ENCODE results near the gene MYOC.
"Not testable (repeated sequence)": the region's sequence is repeated elsewhere in the genome, so short reads cannot be mapped to it uniquely, and the experiment has no call there.

Gene MYOC

GRCh38 chr1:171652234-171652822, at the start of gene MYOC:
MYOC (minus strand) TSS chr1:171652688; CDS start chr1:171652611, 77 bp downstream.
- DNase-seq = no peak

GRCh38 chr1:171699531-171699930, 47.0 kb upstream of the MYOC start:
- DNase-seq = no peak

DNA sequence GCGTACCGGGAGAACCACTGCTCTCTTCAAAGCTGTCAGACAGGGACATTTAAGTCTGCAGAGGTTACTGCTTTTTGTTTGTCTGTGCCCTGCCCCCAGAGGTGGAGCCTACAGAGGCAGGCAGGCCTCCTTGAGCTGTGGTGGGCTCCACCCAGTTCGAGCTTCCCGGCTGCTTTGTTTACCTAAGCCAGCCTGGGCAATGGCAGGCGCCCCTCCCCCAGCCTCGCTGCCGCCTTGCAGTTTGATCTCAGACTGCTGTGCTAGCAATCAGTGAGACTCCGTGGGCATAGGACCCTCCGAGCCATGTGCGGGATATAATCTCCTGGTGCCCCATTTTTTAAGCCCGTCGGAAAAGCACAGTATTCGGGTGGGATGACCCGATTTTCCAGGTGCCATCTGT, 43.3 kb upstream of the MYOC start:
- not testable (repeated sequence) for DNase-seq

DNA sequence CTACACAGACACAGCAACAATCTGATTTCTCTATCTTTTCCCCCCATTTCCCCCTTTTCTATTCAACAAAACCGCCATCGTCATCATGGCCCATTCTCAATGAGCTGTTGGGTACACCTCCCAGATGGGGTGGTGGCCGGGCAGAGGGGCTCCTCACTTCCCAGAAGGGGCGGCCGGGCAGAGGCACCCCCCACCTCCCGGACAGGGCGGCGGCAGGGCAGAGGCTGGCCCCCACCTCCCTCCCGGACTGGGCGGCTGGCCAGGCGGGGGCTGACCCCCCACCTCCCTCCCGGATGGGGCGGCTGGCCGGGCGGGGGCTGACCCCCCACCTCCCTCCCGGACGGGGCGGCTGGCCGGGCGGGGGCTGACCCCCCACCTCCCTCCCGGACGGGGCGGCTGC, 41.1 kb upstream of the MYOC start:
- DNase-seq = not testable (repeated sequence)

GRCh38 chr1:171683870-171684269, 31.4 kb upstream of the MYOC start:
- DNase-seq = no peak

GRCh38 chr1:171680339-171680738, 27.9 kb upstream of the MYOC start:
- no peak for DNase-seq

DNA sequence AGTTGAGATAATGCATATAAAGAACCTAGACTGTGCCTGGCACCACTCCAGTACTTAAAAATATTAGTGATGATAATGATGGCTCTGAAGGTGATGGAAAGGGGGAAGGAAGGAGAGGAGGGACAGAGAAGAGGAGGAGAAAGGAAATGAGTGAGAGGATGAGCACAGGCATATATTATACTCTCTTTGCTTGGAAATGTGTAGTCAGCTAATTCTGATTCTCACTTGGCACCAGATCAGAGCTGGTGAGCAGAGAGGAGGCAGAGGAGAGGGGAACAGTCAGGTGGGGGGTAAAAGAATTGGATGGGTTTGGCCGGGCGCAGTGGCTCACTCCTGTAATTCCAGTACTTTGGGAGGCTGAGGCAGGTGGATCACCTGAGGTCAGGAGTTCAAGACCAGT, 24.3 kb upstream of the MYOC start:
- DNase-seq = no peak

- no peak for DNase-seq
Measured at GRCh38 chr1:171674431-171675405, 22.2 kb upstream of the MYOC start.

GRCh38 chr1:171670739-171671138, 18.3 kb upstream of the MYOC start:
- DNase-seq = no peak

DNA sequence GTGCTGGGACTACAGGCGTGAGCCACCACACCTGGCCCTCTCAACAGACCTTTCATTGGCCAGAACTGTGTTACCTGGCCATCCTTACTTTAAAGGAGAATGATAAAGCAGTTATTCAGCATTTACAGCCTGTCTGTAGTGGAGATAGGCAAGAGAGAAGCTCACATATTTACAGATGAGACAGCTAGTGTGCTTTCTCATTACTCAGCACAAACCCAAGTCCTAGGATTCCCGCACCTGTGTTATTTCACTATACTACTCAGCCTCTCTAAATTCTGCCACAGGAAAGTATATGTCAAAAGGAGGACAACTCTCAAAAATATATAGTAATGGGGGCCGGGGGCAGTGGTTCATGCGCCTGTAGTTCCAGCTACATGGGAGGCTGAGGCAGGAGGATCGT, 15.9 kb upstream of the MYOC start:
- DNase-seq = no peak

GRCh38 chr1:171666114-171666769, 13.8 kb upstream of the MYOC start:
- no peak for DNase-seq

DNA sequence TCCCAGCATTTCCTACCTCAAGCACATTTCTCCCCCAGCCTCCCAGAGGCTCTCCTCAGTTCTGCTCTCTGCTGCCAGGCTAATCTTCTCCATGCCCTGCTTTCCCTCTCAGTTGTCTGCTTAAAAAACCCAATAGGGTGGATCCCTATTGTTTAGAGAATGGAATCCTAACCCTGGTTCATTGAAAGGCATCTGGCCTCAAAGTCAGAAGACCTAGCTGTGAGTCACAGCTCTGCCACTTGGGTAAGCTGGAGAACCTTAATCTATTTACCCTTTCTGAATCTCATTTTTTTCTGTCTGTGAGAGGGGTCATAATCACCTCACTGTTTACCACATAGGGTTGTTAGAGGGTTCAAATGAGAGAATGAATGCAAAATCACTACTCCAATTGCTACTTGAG, 12.5 kb upstream of the MYOC start:
- no peak for DNase-seq

GRCh38 chr1:171663854-171664575, 11.5 kb upstream of the MYOC start:
- no peak for DNase-seq

DNA sequence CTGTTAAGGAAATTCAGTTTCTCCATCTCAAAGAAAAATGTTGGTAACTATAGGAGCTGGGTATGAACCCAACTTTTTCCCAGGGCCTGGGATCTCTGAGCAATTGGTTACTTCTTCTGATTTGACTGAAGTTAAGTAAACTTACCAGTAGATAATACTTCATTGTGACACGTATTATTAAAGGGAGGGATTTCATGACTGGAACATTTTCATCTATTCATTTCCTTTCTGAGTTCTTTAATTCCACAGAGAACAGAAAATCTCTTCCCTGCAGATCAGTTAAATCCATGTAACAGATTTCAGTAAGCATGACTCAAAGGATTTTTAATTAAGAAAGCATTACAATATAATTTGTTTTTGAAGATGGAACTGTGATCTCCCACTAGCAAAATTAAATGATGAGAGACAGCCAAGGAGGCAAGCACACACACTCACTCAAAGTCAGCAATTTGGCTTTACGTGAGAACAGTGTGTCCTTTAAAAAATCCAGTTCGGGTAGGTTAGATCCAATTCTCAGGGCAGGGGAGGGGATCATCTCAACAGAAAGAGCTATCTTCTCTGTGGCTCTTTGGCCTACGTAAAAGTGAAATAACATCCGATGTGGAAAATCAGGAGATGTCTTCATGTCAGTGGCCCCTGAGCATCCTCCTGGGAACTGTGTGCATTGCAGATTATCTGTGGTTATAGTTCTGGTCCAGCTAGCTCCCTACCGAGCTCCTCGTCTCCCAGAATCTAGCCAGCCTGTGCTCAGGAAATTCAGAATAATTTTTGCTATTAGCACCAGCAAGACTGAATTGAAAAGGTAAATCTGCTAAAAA, 10.8 kb upstream of the MYOC start:
- DNase-seq = no peak

DNA sequence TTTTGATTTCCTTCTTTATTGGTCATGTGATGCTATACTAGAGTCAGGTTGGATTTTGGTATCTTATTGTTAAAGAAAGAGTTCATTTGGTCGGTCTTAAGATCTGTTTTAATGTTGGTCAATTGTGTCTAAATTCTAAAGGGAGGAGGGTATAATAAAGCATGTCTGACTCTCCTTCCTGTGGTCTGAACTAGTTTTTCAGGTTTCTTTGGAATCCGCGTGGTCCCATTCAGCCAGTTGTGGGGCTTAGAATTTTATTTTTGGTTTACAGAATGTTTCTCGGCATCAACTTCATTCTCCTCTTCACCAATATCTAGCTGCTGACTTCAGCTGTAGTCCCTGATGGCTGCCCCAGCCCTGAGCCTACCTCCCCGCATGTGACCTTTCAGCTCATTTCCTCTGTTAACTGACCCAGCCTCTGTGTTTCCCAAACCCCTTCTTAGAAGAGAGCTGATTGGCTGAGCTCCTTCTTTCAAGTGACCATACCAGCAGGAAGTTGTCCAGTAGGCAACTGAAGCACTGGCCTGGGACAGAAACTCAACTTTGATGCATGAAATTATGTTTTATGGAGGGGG, 8.7 kb upstream of the MYOC start:
- no peak for DNase-seq

GRCh38 chr1:171656206-171656605, 3.7 kb upstream of the MYOC start:
- DNase-seq = not testable (repeated sequence)

DNA sequence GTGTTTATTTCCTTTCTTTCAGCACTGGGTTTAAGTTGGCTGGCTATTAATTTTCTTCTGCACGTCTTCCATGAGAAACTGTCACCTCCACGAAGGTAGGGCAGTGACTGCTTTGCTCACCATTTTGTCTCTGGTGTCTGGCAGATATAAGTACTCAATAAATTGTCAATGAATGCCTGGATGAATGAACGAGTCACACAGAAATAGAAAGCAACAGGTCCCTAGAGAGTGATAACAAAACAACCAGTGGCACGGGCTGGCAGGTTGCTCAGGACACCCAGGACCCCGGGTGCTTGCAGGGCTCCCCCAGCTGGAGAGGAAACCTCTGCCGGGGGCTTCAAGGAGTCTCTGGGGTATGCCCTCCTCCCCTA, 3.2 kb upstream of the MYOC start:
- DNase-seq = no peak

- peak; percentile 81 for DNase-seq
Measured at GRCh38 chr1:171654942-171655745, 2.7 kb upstream of the MYOC start.

- no peak for DNase-seq
Measured at GRCh38 chr1:171654201-171654941, 1.9 kb upstream of the MYOC start.

- DNase-seq = no peak
Measured at GRCh38 chr1:171653796-171654195, 1.3 kb upstream of the MYOC start.

All from activated CD4-positive, alpha-beta T cell treated with anti-CD3 and anti-CD28 coated beads, Interleukin-2, Interleukin-6, amounts not matched to agents 100 ng/mL and 50 ng/mL, durations not matched to agents 16 hours and 8 hours (primary cell).